NCI-H345 (cell line): Measurements from ENCODE around the gene YARS1.

Experiments used
- DNase-seq: peaks from one replicate; lab custom pipeline; 2025; lab: John Stamatoyannopoulos, UW

YARS1 gene

GRCh38 chr1:32780628-32781234 lies 36.4 kb downstream of the YARS1 start:
- no peak for DNase-seq

- no peak for DNase-seq
Measured at GRCh38 chr1:32780005-32780404, 37.2 kb downstream of the YARS1 start.

GRCh38 chr1:32779242-32779641 lies 37.9 kb downstream of the YARS1 start:
- no peak for DNase-seq

- no peak for DNase-seq
Measured at GRCh38 chr1:32775640-32776337, 41.4 kb downstream of the YARS1 start.

GRCh38 chr1:32774950-32775634 lies 42.1 kb downstream of the YARS1 start:
- no peak for DNase-seq

- no peak for DNase-seq
Measured at GRCh38 chr1:32774464-32774808, 42.7 kb downstream of the YARS1 start.

- DNase-seq = no peak
Measured at GRCh38 chr1:32773764-32774463, 43.2 kb downstream of the YARS1 start.

- DNase-seq = peak; percentile 79
Measured at GRCh38 chr1:32773018-32773763, 44.0 kb downstream of the YARS1 start.

GRCh38 chr1:32772281-32773017 lies 44.7 kb downstream of the YARS1 start:
- no peak for DNase-seq

- no peak for DNase-seq
Measured at GRCh38 chr1:32771561-32772280, 45.4 kb downstream of the YARS1 start.

- DNase-seq = no peak
Measured at GRCh38 chr1:32770741-32771548, 46.2 kb downstream of the YARS1 start.

- no peak for DNase-seq
Measured at GRCh38 chr1:32770221-32770731, 46.9 kb downstream of the YARS1 start.

GRCh38 chr1:32769524-32770220 lies 47.5 kb downstream of the YARS1 start:
- DNase-seq = no peak

GRCh38 chr1:32768110-32768850 lies 48.9 kb downstream of the YARS1 start:
- no peak for DNase-seq

- no peak for DNase-seq
Measured at GRCh38 chr1:32767641-32768040, 49.5 kb downstream of the YARS1 start.

- DNase-seq = no peak
Measured at GRCh38 chr1:32767156-32767555, 50.0 kb downstream of the YARS1 start.

GRCh38 chr1:32766328-32766972 lies 50.7 kb downstream of the YARS1 start:
- no peak for DNase-seq
